Stimulated activated CD4-positive, alpha-beta T cell treated with anti-CD3 and anti-CD28 coated beads, Interleukin-2, amount 100 ng/mL, for 4 hours (primary cell): Measurements from ENCODE around the gene FAM240A.

Source experiments
- DNase-seq: peaks from one replicate; pipeline ENCODE4 v3.0.0-alpha.2; 2020; ENCODE audit warnings: low read depth

FAM240A gene

DNA sequence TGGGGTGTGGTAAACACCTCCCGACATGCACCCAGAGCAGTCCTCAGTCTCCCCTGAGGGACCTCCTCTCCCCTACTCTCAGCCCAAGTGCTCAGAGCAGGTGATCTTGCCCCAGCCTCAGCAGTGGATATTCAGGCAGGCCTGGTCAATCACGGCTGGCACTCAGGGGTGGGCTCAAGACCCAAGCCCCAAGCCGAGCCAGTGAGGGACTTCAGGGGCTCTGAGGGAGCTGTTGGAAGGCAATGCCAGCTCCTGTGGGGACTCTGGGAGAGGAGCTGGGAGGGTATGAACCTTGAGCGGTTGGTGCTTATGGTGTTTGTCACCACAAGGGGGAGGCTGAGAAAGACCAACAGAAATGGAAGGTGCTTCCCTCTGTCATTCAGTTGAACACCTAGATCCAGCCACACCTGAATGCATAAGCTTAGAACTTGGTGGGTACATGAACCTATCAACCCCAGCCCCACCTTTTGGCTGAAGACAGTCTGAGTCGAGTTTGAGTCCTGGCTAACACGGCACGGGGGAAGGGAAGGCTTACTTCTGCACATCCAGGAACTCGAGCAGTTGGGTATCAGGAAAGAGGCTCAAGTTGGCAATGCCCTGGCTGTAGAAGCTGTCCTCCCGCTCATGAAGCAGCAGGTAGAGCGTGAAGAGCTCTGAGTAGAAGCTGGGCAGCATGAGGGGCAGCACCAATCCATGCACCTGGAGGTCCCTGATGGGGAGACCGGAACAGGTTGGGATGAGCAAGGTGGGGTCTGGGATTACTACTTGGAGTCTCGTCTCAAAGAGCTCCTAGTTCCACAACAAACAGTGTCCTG is 61.9 kb downstream of the FAM240A start:
- DNase-seq, result no peak

DNA sequence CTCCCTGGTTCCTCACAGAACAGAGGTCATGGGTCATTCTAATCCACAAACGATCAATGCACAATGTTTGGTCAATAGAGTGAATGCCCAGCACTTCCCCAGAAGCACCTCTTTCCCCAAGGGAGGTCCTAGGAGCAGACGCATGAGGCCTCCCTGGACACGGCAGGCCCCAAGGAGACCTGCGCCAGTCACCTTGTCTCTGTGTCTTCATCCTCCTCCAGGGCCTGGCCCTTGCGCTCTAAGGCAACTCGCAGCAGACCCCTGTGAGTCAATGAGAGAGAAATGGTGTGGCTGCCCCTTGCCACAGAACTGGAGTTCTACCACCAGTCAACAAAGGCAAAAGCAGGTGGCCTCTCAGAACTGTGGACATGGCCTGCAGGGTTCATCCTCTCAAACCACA is 63.1 kb downstream of the FAM240A start:
- DNase-seq, result no peak
